Cardiac muscle cell (in vitro differentiated cells and primary cell): ENCODE data around the gene DSTN. TPM values are rescaled to one million over a fixed set of nuclear protein-coding genes. Genes with fewer than 3 reads are reported as not detected.

Experiments
- DNase-seq, 2 donors: peaks; one replicate each; pipeline versions ENCODE4 v3.0.0 to v3.0.0-alpha.2; 2010 to 2017; ENCODE audit warnings: low read depth in 1 of 2, low spot score in 1 of 2
- H3K27ac ChIP-seq: fragments of 200-600 bp; sonication (generic); 2 replicates; pipeline ENCODE4 v1.5.1; 2016
- H3K27me3 ChIP-seq: fragments of 200-600 bp; sonication (generic); 2 replicates; pipeline ENCODE4 v1.6.0; 2016; ENCODE audit warnings: control low read depth
- H3K36me3 ChIP-seq: fragments of 200-600 bp; sonication (generic); 2 replicates; pipeline ENCODE4 v1.5.1; 2016; ENCODE audit warnings: control low read depth
- H3K4me1 ChIP-seq: fragments of 200-600 bp; sonication (generic); 2 replicates; pipeline ENCODE4 v1.8.1; 2017; ENCODE audit warnings: low read depth, mild to moderate bottlenecking, mixed run types
- H3K4me3 ChIP-seq: fragments of 200-600 bp; sonication (generic); 2 replicates; pipeline ENCODE4 v1.5.1; 2016; ENCODE audit warnings: mild to moderate bottlenecking
- H3K9me3 ChIP-seq: fragments of 200-600 bp; sonication (generic); 2 replicates; pipeline ENCODE4 v1.5.1; 2017; ENCODE audit warnings: low read depth, mild to moderate bottlenecking, control low read depth
- polyA plus RNA-seq: library from polyadenylated mRNA; unstranded; fragments of >200 nt; fragmentation: Nextera tagmentation; extraction: Ambion mirVana; gene quantifications from 2 replicates; pipeline ENCODE4 v1.2.1, GENCODE V29; 2016
- total RNA-seq: library from RNA; depleted of rRNA; stranded (reverse); fragments of >200 nt; gene quantifications from 2 replicates; pipeline ENCODE4 v1.2.3, GENCODE V29; 2016
- TF ChIP-seq, protein P1 (sequence below): IDR thresholded peaks from 2 replicates; pipeline ENCODE4 v1.5.1; 2012; ENCODE audit warnings: low read depth, mild to moderate bottlenecking, low read length

The DSTN gene
- total and polyA plus RNA-seq, 2 experiments from 2014 or later, result 231 to 743 TPM

DNA sequence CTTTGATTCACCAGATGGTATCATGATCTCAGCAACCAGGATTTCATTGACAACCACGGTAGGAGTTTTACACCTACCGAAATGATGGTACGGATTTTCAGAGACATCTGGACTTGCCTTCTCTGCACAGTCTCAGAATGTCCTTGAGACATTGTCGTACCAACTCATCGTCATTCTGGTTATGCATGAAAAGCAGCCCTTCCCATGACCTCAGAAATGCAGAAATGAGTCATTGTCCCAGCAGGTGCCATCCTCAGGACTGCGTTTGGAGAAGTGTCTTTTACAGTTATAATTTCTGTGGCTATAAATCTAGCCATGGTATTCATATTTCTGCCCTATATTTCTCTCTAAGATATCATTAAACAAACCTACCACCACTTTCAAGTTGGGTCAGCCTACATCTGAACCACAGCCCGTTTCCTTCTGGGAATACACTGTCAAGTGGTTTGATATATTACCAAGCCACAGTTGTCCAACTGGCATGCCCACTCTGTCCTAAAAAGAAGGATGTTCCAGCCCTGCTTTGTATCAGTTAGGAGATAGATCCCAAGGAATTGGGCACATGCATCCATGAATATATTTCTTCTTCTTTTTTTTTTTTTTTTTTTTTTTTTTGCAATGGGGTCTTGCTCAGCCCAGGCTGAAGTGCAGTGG lies 31.2 kb upstream of the DSTN start:
- H3K27me3 ChIP-seq, result no peaks in the 10 kb centered on the region
- no peak for DNase-seq

DNA sequence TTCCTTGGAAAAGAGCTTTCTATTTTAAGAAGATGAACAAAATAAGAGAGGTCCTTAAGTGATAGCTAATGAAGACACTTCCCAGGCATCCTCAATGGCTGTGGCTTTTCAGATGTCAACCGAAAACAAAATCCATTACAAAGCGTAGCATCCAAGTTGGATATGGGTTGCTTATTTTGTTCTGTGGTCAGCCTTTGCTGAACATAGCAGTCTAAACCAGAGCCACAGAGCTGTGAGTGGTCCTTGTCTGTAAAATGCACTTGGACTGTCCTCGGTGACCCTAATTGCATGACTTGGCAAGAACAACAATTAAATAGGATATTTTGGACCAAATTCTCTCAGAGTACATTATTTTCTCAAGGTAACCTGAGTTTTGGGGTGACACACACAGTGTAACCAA lies 28.3 kb upstream of the DSTN start:
- DNase-seq, result no peak
- H3K27ac ChIP-seq, result no peak overlapping the region
- H3K27me3 ChIP-seq, result no peaks in the 10 kb centered on the region
- no peak overlapping the region for H3K4me3 ChIP-seq
- TF ChIP-seq, protein P1, sequence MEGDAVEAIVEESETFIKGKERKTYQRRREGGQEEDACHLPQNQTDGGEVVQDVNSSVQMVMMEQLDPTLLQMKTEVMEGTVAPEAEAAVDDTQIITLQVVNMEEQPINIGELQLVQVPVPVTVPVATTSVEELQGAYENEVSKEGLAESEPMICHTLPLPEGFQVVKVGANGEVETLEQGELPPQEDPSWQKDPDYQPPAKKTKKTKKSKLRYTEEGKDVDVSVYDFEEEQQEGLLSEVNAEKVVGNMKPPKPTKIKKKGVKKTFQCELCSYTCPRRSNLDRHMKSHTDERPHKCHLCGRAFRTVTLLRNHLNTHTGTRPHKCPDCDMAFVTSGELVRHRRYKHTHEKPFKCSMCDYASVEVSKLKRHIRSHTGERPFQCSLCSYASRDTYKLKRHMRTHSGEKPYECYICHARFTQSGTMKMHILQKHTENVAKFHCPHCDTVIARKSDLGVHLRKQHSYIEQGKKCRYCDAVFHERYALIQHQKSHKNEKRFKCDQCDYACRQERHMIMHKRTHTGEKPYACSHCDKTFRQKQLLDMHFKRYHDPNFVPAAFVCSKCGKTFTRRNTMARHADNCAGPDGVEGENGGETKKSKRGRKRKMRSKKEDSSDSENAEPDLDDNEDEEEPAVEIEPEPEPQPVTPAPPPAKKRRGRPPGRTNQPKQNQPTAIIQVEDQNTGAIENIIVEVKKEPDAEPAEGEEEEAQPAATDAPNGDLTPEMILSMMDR, result no peak
- H3K36me3 ChIP-seq, result no peaks in the 10 kb centered on the region
- no peaks in the 10 kb centered on the region for H3K4me1 ChIP-seq
- no peaks in the 10 kb centered on the region for H3K9me3 ChIP-seq

More for the DNA sequence above, 31.2 kb upstream of the DSTN start:
- H3K4me1 ChIP-seq, result peaks cover 3% of the 10 kb centered on the region
- H3K9me3 ChIP-seq, result no peaks in the 10 kb centered on the region
- no peaks in the 10 kb centered on the region for H3K36me3 ChIP-seq
- TF ChIP-seq, protein P1, result no peak
- no peak overlapping the region for H3K4me3 ChIP-seq
- H3K27ac ChIP-seq, result no peak overlapping the region

DNA sequence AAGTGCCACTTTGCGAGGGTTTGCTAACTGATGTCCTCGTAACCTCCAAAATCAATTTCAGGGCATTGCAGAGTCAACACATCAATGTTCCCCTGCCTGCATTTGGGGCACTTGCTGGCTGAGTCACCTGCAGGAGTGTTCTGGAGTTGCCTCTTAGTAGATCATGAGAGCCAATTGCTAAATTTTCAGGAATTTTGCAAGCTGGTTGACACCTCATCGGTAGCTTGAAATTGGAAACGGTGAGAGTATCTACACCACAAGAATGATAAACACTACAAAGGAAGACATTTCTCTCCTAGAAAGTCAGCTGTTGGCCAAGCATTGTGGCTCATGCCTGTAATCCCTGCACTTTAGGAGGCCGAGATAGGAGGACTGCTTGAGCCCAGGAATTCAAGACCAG lies 27.9 kb upstream of the DSTN start:
- Histone ChIP-seq H3K4me1 (no peaks in the 10 kb centered on the region), H3K4me3 (no peak overlapping the region), H3K9me3 (no peaks in the 10 kb centered on the region), H3K36me3 (no peaks in the 10 kb centered on the region), H3K27me3 (no peaks in the 10 kb centered on the region), H3K27ac (no peak overlapping the region)
- DNase-seq, result peak in 1 of 2 donors; percentile 38
- TF ChIP-seq, protein P1, result no peak

DNA sequence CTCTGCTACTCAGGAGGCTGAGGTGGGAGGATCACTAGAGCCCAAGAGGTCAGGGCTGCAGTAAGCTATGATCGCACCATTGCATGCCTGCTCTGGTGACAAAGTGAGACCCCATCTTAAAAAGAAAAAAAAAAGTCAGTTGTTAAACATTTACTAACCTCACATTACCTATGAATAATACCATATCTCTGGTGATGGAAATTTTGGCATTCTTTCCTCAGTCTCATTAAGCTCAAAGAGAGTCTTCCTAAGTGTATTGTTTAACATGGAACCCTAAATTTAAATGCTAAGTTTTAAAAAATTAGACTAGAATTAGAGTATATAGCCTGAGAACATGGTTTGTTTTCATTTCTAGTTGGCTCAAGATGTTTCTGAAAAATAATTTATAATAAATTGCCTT lies 27.4 kb upstream of the DSTN start:
- Histone ChIP-seq H3K4me1 (no peaks in the 10 kb centered on the region), H3K27ac (no peak overlapping the region), H3K9me3 (no peaks in the 10 kb centered on the region), H3K27me3 (no peaks in the 10 kb centered on the region), H3K4me3 (no peak overlapping the region), H3K36me3 (no peaks in the 10 kb centered on the region)
- TF ChIP-seq, protein P1, result no peak
- no peak for DNase-seq

DNA sequence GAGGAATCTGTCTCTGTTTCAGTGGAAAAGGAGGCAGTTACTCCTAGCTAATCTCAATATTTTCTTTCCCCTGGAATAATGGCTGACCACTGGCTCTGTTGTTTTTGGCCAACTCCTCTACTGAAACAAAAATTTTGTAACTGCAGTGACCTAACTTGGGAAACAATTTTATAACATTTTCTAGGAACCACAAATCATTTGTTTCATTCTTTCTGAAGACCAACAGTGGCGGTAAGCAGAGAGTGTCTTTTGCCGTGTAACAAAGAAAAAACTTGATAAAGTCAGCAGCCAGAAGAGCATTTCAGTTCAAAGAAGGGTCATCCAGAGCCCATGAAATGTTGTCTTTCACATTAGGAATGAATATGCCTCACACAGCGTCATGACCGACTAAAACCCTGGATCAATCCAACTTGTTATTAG lies 26.9 kb upstream of the DSTN start:
- H3K27me3 ChIP-seq, result no peaks in the 10 kb centered on the region
- DNase-seq, result peak in 1 of 2 donors; percentile 88
- no peak overlapping the region for H3K4me3 ChIP-seq
- H3K4me1 ChIP-seq, result no peaks in the 10 kb centered on the region
- H3K27ac ChIP-seq, result no peak overlapping the region
- H3K9me3 ChIP-seq, result no peaks in the 10 kb centered on the region
- TF ChIP-seq, protein P1, result no peak
- no peaks in the 10 kb centered on the region for H3K36me3 ChIP-seq
